Memory B cell (primary cell): Measurements from ENCODE around the gene HEATR5A.
"Not testable (repeated sequence)": the region's sequence is repeated elsewhere in the genome, so short reads cannot be mapped to it uniquely, and the experiment has no call there.

ENCODE experiments used
- ATAC-seq: fragments of 150-1000 bp; cut with Tn5 transposase; 2 replicates; pipeline ENCODE4 v1.10.0; 2021; ENCODE audit warnings: low read depth, mild to moderate bottlenecking, moderate library complexity
- DNase-seq, 2 donors: peaks; one replicate each; pipeline ENCODE4 v3.0.0; 2022; ENCODE audit warnings: low spot score in 2 of 2
- H3K27ac Mint-ChIP-seq: one replicate; pipeline ENCODE4 v1.8.0; 2022; ENCODE audit warnings: mild to moderate bottlenecking, moderate library complexity, mixed read lengths
- H3K27me3 Mint-ChIP-seq: one replicate; pipeline ENCODE4 v1.8.0; 2022; ENCODE audit warnings: mixed read lengths
- H3K36me3 Mint-ChIP-seq: one replicate; pipeline ENCODE4 v1.8.0; 2022; ENCODE audit warnings: mild to moderate bottlenecking, mixed read lengths
- H3K4me1 Mint-ChIP-seq: one replicate; pipeline ENCODE4 v1.8.0; 2022; ENCODE audit warnings: mixed read lengths
- H3K4me3 Mint-ChIP-seq: one replicate; pipeline ENCODE4 v1.8.0; 2022; ENCODE audit warnings: mild to moderate bottlenecking, moderate library complexity, mixed read lengths
- H3K9me3 Mint-ChIP-seq: one replicate; pipeline ENCODE4 v1.8.0; 2022; ENCODE audit warnings: mixed read lengths

HEATR5A gene

DNA sequence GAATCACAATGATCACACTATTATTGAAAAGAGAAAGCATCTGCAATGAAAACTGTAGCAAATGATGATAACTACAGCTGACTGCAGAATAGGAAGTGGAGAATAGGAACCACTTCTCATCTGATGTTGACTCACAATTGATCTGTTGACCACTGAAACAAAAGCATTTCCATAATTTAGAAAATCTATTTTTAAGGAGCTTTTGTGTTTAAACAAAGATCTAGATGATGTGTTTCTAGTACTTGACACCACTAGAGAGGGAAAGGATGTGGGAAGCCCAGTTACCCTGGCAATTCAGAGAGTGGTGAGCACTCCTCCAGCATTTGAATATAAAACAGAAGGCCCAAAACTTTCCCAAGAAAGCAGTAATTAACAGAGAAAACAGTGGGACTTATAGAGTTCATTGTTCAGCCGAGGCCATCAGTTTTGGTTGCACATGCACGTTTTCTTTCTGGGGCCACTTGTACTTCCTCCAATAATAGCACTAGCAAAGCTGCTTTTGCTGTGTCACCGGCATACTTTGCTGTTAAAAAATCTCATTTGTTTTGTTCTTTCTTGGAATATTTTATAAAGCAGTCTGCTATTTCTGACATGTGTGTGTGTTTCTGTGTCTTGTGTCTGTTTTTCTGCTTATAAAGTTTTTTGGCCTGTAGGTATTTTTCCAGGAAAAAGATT, 136.6 kb downstream of the HEATR5A start:
- DNase-seq, result no peak
- H3K27ac Mint-ChIP-seq, result no peak overlapping the region

DNA sequence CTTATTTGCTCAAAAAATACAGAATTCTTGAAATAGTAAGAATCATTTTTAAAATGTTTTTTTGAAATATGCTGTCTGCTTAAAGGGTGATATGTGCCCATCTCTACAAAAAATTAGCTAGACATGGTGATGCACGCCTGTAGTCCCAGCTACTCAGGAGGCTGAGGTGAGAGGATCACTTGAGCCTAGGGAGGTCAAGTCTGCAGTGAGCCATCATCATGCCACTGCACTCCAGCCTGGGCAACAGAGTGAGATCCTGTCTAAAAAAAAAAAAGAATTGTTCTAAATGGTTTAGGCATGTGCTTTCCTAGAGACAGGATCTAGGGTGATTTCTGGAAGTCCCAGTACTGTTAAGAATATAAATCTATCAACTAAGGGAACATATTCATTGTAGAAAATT, 137.2 kb downstream of the HEATR5A start:
- Mint-ChIP-seq H3K9me3 (peaks cover 2% of the 10 kb centered on the region), H3K27ac (no peak overlapping the region), H3K4me3 (no peak overlapping the region), H3K4me1 (no peaks in the 10 kb centered on the region), H3K27me3 (no peaks in the 10 kb centered on the region), H3K36me3 (peaks cover 8% of the 10 kb centered on the region)
- ATAC-seq (no peak), DNase-seq (no peak)

More for the DNA sequence above, 136.6 kb downstream of the HEATR5A start:
- no peak for ATAC-seq
- Mint-ChIP-seq H3K36me3 (peaks cover 8% of the 10 kb centered on the region), H3K4me3 (no peak overlapping the region), H3K4me1 (no peaks in the 10 kb centered on the region), H3K27me3 (no peaks in the 10 kb centered on the region), H3K9me3 (peaks cover 2% of the 10 kb centered on the region)

DNA sequence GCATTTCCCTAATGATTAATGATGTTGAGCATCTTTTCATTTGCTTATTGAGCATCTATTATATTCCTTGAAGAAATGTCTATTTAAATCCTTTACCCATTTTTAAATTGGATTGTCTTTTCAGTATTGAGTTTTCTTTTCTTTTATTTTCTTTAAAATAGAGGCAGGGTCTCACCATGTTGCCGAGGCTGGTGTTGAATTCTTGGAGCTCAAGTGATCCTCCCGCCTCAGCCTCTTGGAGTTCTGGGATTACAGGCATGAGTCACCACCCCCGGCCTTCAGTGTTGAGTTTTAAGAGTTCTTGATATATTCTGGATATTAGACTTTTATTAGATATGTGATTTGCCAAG, 139.5 kb downstream of the HEATR5A start:
- no peak for ATAC-seq
- DNase-seq, result no peak
- no peak overlapping the region for H3K4me3 Mint-ChIP-seq
- no peak overlapping the region for H3K27ac Mint-ChIP-seq
- H3K4me1 Mint-ChIP-seq, result no peaks in the 10 kb centered on the region
- peaks cover 5% of the 10 kb centered on the region for H3K9me3 Mint-ChIP-seq
- H3K27me3 Mint-ChIP-seq, result no peaks in the 10 kb centered on the region
- H3K36me3 Mint-ChIP-seq, result peaks cover 7% of the 10 kb centered on the region

DNA sequence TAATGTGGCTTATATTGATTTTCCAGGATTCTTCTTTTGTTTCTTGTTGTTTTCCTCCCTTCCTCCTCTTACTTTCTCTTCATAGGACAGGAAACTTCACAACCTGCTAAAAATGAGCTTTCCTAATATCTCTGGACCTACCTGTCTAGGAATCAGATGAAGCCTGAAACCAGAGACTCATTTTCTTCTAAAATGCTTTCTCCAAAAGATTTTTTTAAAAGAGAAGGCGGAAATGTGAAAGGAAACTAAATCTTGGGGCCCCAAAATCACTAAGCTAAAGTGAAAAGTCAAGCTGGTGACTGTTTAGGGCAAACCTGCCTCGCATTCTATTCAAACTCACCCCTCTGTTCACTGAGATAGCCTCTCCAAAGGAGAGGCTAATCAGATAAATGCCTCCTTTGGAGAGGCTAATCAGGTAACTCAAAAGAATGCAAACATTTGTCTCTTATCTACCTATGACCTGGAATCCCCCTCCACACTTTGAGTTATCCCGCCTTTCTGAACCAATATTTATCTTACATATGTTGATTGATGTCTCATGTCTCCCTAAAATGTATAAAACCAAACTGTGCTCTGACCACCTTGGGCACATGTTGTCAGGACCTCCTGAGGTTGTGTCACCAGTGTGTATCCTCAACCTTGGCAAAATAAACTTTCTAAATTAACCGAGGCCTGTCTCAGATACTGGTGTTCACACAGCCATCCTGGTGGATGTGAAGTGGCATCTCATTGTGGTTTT, 140.0 kb downstream of the HEATR5A start:
- ATAC-seq (no peak), DNase-seq (no peak)
- Mint-ChIP-seq H3K36me3 (peaks cover 7% of the 10 kb centered on the region), H3K4me3 (no peak overlapping the region), H3K4me1 (no peaks in the 10 kb centered on the region), H3K9me3 (peaks cover 5% of the 10 kb centered on the region), H3K27ac (no peak overlapping the region), H3K27me3 (no peaks in the 10 kb centered on the region)

DNA sequence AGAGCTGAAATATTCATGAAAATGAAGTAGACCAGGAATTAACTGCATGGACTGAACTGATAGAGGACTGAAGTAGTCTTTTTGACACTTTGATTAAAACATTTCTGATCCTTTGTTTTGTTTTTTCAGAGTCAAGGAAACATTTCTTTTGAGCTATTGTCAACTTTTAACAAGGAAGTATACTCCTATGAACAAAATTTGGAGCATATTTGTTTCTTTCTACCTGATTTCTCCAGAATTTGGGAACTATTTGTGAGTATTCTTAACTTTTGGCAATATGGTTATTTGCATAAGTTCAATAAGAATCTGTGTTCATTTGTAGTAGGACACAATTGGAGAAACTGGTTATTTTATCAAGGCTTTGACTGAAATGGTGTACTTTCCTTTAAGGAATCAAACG, 141.5 kb downstream of the HEATR5A start:
- Mint-ChIP-seq H3K4me1 (no peaks in the 10 kb centered on the region), H3K4me3 (no peak overlapping the region), H3K36me3 (peaks cover 7% of the 10 kb centered on the region), H3K9me3 (peaks cover 5% of the 10 kb centered on the region), H3K27me3 (no peaks in the 10 kb centered on the region), H3K27ac (no peak overlapping the region)
- DNase-seq (no peak), ATAC-seq (no peak)

DNA sequence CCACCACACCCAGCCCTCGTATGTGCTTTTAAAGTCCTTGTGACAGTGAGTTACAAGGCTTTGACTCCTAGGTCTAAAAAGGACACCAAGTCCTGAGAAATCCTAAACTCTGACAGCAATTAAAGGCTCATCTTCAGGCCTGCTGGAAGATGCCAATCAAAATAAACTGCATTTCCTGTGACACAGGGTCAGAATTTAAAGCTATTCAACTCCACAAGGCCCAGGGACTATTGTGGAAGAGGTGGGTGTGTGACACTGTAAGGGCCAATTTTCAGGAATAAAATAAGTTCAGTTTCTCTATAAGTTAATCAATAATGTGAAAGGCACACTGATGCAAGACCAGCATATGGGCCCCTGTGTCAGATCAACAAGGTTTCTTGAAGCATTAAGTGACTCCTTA, 143.3 kb downstream of the HEATR5A start:
- H3K4me1 Mint-ChIP-seq, result no peaks in the 10 kb centered on the region
- peaks cover 7% of the 10 kb centered on the region for H3K36me3 Mint-ChIP-seq
- no peak for ATAC-seq
- no peak for DNase-seq
- peaks cover 5% of the 10 kb centered on the region for H3K9me3 Mint-ChIP-seq
- no peaks in the 10 kb centered on the region for H3K27me3 Mint-ChIP-seq
- H3K4me3 Mint-ChIP-seq, result no peak overlapping the region
- H3K27ac Mint-ChIP-seq, result no peak overlapping the region

DNA sequence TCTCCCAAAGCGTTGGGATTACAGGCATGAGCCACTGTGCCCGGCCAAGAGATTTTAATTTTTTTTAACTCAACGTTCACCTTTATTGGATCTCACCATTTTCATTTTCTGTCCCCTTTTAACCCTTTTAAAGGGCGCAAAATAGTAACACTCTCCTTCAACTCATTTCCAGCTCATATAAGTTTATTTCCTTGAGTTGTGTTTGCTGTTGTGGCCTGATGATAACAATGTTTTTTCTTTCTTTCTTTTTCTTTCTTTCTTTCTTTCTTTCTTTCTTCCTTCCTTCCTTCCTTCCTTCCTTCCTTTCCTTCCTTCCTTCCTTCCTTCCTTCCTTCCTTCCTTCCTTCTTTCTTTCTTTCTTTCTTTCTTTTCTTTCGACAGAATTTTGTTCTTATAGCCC, 143.9 kb downstream of the HEATR5A start:
- not testable (repeated sequence) for DNase-seq

DNA sequence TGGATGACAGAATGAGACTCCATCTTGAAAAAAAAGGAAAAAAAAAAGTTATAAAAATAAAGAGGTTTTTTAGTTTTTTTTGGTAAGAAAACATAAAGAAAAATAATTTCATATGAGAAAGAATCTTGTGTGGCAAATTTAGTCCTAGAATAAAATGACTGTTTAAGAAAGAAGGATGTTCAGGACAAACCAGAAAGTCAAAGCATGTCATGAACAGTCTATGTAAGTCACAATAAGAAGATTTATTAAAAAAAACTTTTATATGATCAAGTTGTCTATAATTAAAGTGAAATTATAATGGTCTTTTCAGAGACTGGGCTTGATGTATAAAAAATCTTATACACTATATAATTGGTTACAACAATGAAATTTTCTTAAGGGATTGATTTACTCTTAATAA, 144.6 kb downstream of the HEATR5A start:
- H3K4me1 Mint-ChIP-seq, result no peaks in the 10 kb centered on the region
- ATAC-seq, result no peak
- no peak overlapping the region for H3K4me3 Mint-ChIP-seq
- DNase-seq, result no peak
- no peaks in the 10 kb centered on the region for H3K27me3 Mint-ChIP-seq
- H3K9me3 Mint-ChIP-seq, result peaks cover 5% of the 10 kb centered on the region
- H3K27ac Mint-ChIP-seq, result no peak overlapping the region
- H3K36me3 Mint-ChIP-seq, result peaks cover 7% of the 10 kb centered on the region

More for the DNA sequence above, 143.9 kb downstream of the HEATR5A start:
- not testable (repeated sequence) for H3K4me1 Mint-ChIP-seq, H3K27me3 Mint-ChIP-seq, H3K36me3 Mint-ChIP-seq, H3K4me3 Mint-ChIP-seq, H3K9me3 Mint-ChIP-seq, ATAC-seq, H3K27ac Mint-ChIP-seq

DNA sequence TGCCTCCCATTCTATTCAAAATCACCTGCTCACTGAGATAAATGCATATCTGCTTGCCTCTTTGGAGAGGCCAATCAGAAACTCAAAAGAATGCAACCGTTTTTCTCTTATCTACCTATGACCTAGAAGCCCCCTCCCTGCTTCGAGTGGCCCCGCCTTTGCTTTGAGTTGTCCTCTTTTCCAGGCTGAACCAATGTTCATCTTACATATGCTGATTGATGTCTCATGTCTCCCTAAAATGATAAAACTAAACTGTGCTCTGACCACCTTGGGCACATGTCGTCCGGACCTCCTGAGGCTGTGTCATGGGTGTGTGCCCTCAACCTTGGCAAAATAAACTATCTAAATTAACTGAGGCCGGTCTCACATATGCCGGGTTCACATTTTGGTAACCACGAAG, 148.7 kb downstream of the HEATR5A start:
- Mint-ChIP-seq H3K4me3 (no peak overlapping the region), H3K36me3 (peaks cover 3% of the 10 kb centered on the region), H3K27ac (no peak overlapping the region), H3K27me3 (no peaks in the 10 kb centered on the region), H3K9me3 (peaks cover 8% of the 10 kb centered on the region), H3K4me1 (no peaks in the 10 kb centered on the region)
- ATAC-seq, result no peak
- DNase-seq, result no peak

DNA sequence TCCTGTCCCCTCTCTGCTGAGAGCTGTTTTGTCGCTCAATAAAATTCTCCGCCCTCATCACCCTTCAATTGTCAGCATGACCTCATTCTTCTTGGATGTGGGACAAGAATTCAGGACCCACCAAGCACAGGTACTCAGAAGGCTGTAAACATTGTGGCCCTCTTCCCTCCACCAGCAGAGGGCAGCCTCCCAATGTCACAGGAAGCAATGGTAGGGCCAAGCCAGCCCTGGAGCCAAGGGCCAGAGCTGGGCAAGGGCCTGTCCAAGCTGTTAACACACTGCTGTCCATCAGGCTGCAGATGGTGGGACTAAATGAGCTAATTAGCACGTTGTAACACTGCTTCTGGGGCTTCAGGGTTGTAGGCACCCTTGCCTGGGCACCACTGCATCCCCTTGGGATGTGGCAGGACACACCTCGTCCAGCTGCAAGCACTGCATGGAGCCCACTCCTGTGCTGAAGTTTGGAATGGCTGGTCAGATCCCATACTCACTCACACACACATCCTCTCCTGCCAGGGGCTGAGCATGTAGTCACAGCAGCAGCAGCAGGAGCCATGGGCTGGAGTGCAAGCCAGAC, 150.1 kb downstream of the HEATR5A start:
- no peaks in the 10 kb centered on the region for H3K36me3 Mint-ChIP-seq
- H3K9me3 Mint-ChIP-seq, result peaks cover 4% of the 10 kb centered on the region
- DNase-seq (no peak), ATAC-seq (no peak)
- H3K4me1 Mint-ChIP-seq, result no peaks in the 10 kb centered on the region
- no peak overlapping the region for H3K27ac Mint-ChIP-seq
- no peak overlapping the region for H3K4me3 Mint-ChIP-seq
- H3K27me3 Mint-ChIP-seq, result no peaks in the 10 kb centered on the region

DNA sequence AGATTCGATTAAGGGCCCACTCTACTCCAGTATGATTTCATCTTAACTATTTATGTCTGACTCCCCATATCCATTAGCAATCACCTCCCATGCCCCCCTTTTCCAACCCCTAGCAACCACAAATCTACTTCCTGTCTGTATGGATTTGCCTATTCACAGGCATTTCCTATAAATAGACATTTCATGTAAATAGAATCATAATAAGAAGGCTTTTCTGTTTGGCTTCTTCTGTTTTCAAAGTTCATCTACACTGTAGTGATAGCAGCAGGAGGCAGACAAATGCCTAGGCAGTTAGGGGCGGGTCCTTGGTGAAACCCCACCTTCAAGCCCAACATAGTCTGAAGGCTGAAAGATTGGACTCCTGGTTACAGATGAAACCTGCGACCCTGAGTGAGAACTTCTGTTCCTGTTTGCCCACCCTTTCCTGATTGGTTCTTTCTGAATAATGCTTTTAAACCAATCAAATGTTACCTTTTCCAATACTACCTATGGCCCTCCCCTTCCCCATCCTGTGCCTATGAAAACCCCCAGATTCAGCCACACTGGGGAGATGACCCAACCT, 150.6 kb downstream of the HEATR5A start:
- H3K36me3 Mint-ChIP-seq, result no peaks in the 10 kb centered on the region
- H3K4me3 Mint-ChIP-seq, result no peak overlapping the region
- no peak for ATAC-seq
- H3K27me3 Mint-ChIP-seq, result no peaks in the 10 kb centered on the region
- H3K4me1 Mint-ChIP-seq, result peaks cover under 1% of the 10 kb centered on the region
- peaks cover 4% of the 10 kb centered on the region for H3K9me3 Mint-ChIP-seq
- no peak overlapping the region for H3K27ac Mint-ChIP-seq
- no peak for DNase-seq

DNA sequence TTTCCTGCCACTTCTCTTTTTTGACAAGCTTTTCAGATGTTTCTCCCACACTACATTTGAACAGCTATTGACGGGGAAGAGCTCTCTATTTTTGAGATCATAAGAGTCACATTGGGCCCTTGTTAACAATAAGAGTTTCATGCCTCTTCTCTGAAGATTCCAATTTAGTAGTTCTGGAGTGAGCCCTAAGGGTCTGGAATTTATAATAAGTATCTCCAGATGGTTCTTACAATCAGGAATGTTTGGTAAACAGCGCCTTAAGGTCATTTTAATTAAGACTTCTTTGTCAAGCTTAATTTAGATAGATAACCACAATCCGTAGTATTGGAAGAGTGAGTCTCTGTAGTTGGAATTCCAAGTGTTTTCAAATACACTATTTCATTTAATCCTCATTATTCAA, 152.1 kb downstream of the HEATR5A start:
- H3K4me1 Mint-ChIP-seq, result peaks cover 4% of the 10 kb centered on the region
- H3K27ac Mint-ChIP-seq, result no peak overlapping the region
- H3K9me3 Mint-ChIP-seq, result peaks cover 4% of the 10 kb centered on the region

DNA sequence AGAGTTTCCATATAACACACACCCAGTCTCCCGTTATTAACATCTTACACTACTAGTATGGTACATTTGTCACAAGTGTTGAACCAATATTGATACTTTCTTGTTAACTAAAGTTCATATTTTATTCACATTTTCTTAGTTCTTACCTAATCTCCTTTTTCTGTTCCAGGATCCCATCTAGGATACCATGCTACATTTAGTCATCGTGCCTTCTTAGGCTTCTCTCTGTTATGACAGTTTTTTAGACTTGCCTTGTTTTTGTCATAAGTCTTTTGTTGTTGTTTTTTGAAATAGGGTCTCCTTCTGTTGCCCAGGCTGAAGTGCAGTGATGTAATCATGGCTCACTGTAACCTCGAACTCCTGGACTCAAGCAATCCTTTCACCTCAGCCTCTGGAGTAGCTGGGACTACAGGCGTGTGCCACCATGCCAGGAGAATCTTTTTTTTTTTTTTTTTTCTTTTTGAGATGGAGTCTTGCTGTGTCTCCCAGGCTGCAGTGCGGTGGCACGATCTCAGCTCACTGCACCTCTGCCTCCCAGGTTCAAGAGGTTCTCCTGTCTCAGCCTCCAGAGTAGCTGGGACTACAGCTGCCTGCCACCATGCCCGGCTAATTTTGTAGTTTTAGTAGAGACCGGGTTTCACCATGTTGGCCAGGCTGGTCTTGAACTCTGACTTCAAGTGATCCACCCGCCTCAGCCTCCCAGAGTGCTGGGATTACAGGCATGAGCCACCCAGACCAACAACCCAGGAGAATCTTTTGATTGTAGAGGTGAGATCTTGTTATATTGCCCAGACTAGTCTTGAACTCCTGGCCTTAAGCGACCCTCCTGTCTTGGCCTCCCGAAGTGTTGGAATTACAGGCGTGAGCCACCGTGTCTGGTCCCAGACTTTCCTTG, 153.7 kb downstream of the HEATR5A start:
- DNase-seq (no peak), ATAC-seq (no peak)
- no peak overlapping the region for H3K27ac Mint-ChIP-seq
- H3K9me3 Mint-ChIP-seq, result peaks cover 4% of the 10 kb centered on the region
- H3K27me3 Mint-ChIP-seq, result peaks cover 3% of the 10 kb centered on the region
- no peaks in the 10 kb centered on the region for H3K36me3 Mint-ChIP-seq
- H3K4me1 Mint-ChIP-seq, result peaks cover 4% of the 10 kb centered on the region
- no peak overlapping the region for H3K4me3 Mint-ChIP-seq

More for the DNA sequence above, 152.1 kb downstream of the HEATR5A start:
- no peak for DNase-seq
- peaks cover 3% of the 10 kb centered on the region for H3K27me3 Mint-ChIP-seq
- H3K4me3 Mint-ChIP-seq, result no peak overlapping the region
- ATAC-seq, result no peak
- H3K36me3 Mint-ChIP-seq, result no peaks in the 10 kb centered on the region
